Measurements from ENCODE around the gene MTCL1. TPM values are rescaled to one million over a fixed set of nuclear protein-coding genes. Genes with fewer than 3 reads are reported as not detected.

Gene MTCL1
- total and polyA plus RNA-seq, 10 of the 15 experiments (the other 5 are each of a cell fraction or from before 2014, with no cell fraction given): 0.03 to 0.36 (median 0.13) TPM; not detected in 4

GRCh38 chr18:8688816-8689215 is 16.5 kb upstream of the MTCL1 start:
- ChIA-PET SMC1A (ENCODE audit: uncharacterized antibody, unreplicated experiment) (interaction anchor here (0.7 kb wide), 1 partner anchor 304 kb away, joined by 3 read pairs; no protein-coding TSS in a partner anchor), RAD21 (ENCODE audit: unreplicated experiment) (interaction anchor here (1.0 kb wide), 1 partner anchor 8 kb away, joined by 3 read pairs; no protein-coding TSS in a partner anchor), CTCF (no interaction called here), POLR2A (no interaction called here)
- DNase-seq (ENCODE audit: low read depth, low spot score) (no peak), FAIRE-seq (no peak), ATAC-seq (no peak)
- Histone ChIP-seq H3K4me3 (no peak overlapping the region), H3K27me3 (replicated peaks in 1 of 2; ENCODE audit: control insufficient read depth in 2 of 2, insufficient read depth in 2 of 2, low read length in 1 of 2) (peaks cover 2% of the 10 kb centered on the region in 2 experiments; a peak in 3 of 4 replicates), H3K27ac (ENCODE audit: control insufficient read depth, insufficient read depth) (no peak overlapping the region), H3K9ac (ENCODE audit: control insufficient read depth, insufficient read depth, low read length) (no peak overlapping the region), H3K9me3 (replicated peaks; ENCODE audit: control insufficient read depth, insufficient read depth, low read length) (no peaks in the 10 kb centered on the region), H3K36me3 (ENCODE audit: control insufficient read depth in 2 of 2, insufficient read depth in 2 of 2, low read length in 1 of 2) (no peaks in the 10 kb centered on the region), H3K4me2 (ENCODE audit: control insufficient read depth, insufficient read depth) (no peak overlapping the region), H3K4me1 (ENCODE audit: control insufficient read depth, insufficient read depth, low read length) (no peaks in the 10 kb centered on the region), H4K20me1 (ENCODE audit: control insufficient read depth, insufficient read depth) (no peaks in the 10 kb centered on the region), H3K79me2 (ENCODE audit: control insufficient read depth, insufficient read depth, low read length) (no peaks in the 10 kb centered on the region), H2AFZ (ENCODE audit: control insufficient read depth, low read depth, low read length) (no peak overlapping the region)
- BruUV-seq (replicated peaks): no TSS peak
- intact Hi-C loops (cut with micrococcal nuclease; ENCODE audit: unreplicated experiment) (no loop called here), in situ Hi-C loops (cut with MboI) (no loop called here)
- WGBS (ENCODE audit: insufficient coverage, insufficient replicate concordance, low lambda C conversion rate, missing lambda C conversion rate): 68% methylated on average over 8 of the region's 8 CpGs
- TF ChIP-seq MLLT1 (IDR thresholded peaks at IDR 0.05) (no peak), SPI1 (IDR thresholded peaks at IDR 0.05; ENCODE audit: borderline replicate concordance, insufficient read depth, low read depth, low read length) (no peak), SUPT20H (IDR thresholded peaks at IDR 0.05; ENCODE audit: borderline replicate concordance, control insufficient read depth, low read depth, low read length) (no peak), ZBED1 (IDR thresholded peaks at IDR 0.05; ENCODE audit: borderline replicate concordance) (no peak), TBL1XR1 (IDR thresholded peaks at IDR 0.05; ENCODE audit: low read depth, low read length) (no peak), MXI1 (IDR thresholded peaks at IDR 0.05; ENCODE audit: low read depth, low read length) (no peak), RAD51 (IDR thresholded peaks at IDR 0.05) (no peak), NFYA (IDR thresholded peaks at IDR 0.05; ENCODE audit: borderline replicate concordance, low read depth, low read length) (no peak), ATF7 (IDR thresholded peaks at IDR 0.05; ENCODE audit: low read depth) (no peak), RCOR1 (conservative IDR thresholded peaks at IDR 0.05; ENCODE audit: low read depth, low read length) (no peak), ZNF217 (IDR thresholded peaks at IDR 0.05) (no peak), PBX3 (IDR thresholded peaks at IDR 0.05; ENCODE audit: insufficient replicate concordance, low read depth, low read length) (no peak), YBX1 (IDR thresholded peaks at IDR 0.05) (no peak), TARDBP (IDR thresholded peaks at IDR 0.05; ENCODE audit: borderline replicate concordance) (no peak), ZBTB40 (IDR thresholded peaks at IDR 0.05; ENCODE audit: borderline replicate concordance) (no peak)

Data from GM12878 (cell line).